ENCODE measurements around the gene KIAA1328.
"Not testable (repeated sequence)": the region's sequence is repeated elsewhere in the genome, so short reads cannot be mapped to it uniquely, and the experiment has no call there.

KIAA1328 gene

GRCh38 chr18:36826556-36826955 is 2.4 kb upstream of the KIAA1328 start:
- DNase-seq, result no peak

DNA sequence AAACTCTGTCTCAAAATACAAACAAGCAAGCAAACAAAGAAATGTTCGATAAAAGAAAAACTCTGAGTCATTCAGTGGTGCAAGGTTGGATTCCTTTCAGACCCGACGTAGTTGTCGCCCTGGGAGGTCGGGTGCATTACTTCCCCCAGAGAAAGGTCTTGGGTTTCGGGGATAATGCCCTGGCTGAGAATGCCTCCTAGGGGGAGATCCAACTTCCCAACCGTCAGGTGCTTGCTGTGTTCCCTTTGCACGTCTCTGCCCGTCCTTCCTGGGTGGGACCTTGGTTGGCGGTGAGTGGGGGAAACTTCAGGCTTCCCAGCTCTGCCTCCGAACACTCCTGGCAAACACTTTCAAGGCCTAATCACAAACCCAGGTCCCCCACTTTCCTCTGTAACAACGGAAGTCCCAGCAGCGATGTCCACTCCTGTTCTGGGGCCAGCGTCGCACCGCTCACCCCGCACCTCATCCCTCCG is 734 bp upstream of the KIAA1328 start:
- peak; percentile 90 for DNase-seq

DNA sequence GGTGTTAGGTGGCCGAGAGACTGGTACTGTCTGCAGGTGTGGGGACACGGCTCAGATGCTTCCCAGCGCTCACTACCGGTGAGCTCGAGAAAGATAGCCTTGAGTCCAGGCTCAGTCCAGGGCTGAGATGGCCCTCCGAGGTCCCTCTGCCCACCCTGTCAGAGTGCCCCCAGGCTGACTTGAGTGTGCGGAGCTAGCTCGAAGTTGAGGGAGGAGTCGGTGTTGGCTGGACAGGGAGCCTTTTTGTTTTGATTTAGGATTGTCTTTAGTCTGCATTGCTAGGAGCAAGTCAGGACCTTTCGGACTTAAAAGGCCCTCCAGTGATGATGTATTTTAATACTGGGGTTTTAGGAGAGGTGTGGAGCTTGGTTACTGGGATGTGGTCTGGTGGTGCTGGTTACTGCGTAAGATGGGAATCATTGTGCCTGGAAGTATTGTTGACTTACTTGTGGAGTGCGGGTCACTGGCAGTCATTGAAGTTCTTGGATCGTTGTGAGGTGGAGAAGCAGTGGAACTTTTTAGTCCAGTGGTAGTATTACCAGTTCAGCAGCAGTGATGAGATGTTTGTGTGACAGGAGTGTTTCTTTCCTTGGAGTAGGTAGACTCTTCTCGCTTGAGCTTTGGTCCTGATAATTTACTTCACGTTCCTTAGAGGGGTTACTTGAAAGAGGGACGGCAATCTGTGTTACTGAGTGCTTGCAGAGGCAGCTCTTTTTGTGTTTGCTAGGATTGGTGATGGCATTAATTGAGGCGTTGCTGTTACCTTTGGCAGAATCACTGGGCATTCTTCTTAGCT is 633 bp downstream of the KIAA1328 start:
- peak; percentile 82 for DNase-seq

GRCh38 chr18:36830158-36830495 is 1.2 kb downstream of the KIAA1328 start:
- DNase-seq, result peak; percentile 76

DNA sequence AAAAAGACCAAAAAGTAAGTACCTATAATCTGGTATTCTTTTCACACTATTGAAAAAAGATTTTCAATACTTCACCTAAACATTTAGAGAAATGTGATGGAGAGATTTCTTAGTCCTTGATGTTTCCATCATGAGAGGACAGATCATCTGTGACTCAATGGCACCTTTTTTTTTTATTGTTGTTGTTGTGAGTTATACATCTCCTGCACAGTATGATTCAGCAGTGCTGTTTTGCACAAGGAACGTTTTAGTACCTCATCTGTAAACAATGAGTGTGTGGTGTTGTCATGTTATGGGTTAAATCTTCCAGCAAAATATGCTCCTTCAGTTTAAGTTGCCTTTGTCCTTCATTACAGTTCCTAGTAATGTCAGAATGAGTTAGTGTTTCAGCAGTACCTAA is 2.2 kb downstream of the KIAA1328 start:
- DNase-seq, result no peak

- DNase-seq, result no peak
Measured at GRCh38 chr18:36833120-36833519, 4.2 kb downstream of the KIAA1328 start.

- no peak for DNase-seq
Measured at GRCh38 chr18:36835927-36836326, 7.0 kb downstream of the KIAA1328 start.

- DNase-seq, result no peak
Measured at GRCh38 chr18:36839835-36840234, 10.9 kb downstream of the KIAA1328 start.

DNA sequence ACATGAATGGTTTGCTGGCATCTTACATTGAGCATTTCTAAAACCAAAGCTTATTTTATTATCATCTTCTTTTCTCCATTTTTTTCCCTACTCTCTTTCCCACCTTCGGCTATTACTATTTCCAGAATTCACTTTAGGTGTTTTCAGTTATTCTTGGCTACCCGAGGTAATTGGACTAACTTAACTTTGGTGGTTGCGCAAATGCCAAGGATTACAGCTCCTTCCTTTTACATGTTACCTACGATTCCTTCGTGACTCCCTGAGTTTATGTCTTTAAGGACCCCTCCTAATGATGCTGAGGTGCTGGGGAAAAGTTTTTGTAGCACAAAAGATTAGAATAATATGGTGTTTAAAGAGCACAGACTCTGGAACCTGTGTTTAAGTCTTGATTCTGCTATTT is 14.3 kb downstream of the KIAA1328 start:
- DNase-seq, result no peak

DNA sequence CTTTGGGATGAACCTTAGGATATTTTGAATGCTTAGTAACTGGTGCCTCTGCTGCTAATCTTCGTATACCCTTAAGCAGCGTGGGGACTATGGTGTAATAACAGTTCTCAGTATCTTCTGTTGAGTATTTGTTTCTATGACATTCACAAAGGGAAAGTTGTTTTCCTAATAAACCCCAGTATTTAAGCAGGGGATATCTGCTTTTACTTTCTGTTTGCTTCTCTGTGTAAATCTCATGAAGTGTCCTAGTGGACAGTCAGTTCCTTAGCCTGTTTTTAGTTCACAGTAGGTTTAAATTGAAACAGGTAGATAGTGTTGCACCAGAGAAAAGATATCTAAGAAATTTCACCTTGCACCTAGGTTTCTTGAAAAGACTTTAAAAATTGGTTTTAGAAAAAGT is 14.9 kb downstream of the KIAA1328 start:
- DNase-seq, result no peak

DNA sequence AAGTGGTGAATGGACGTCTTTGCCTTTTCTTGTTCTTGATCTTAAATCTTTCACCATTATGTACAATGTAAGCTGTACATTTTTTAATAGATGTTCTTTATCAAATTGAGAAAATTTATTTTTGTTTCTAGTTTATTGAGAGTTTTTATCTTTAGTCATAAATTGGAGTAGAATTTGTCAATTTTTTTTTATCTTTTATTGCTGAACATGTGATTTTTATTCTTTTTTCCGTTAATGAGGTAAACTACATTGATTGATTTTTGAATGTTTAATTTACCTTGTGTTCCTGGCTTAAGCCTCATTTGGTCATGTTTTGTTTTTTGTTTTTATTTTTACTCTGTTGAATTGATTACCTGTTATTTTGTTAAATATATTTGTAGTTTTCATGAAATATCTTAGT is 19.7 kb downstream of the KIAA1328 start:
- DNase-seq, result no peak

- DNase-seq, result no peak
Measured at GRCh38 chr18:36849288-36850006, 20.5 kb downstream of the KIAA1328 start.

DNA sequence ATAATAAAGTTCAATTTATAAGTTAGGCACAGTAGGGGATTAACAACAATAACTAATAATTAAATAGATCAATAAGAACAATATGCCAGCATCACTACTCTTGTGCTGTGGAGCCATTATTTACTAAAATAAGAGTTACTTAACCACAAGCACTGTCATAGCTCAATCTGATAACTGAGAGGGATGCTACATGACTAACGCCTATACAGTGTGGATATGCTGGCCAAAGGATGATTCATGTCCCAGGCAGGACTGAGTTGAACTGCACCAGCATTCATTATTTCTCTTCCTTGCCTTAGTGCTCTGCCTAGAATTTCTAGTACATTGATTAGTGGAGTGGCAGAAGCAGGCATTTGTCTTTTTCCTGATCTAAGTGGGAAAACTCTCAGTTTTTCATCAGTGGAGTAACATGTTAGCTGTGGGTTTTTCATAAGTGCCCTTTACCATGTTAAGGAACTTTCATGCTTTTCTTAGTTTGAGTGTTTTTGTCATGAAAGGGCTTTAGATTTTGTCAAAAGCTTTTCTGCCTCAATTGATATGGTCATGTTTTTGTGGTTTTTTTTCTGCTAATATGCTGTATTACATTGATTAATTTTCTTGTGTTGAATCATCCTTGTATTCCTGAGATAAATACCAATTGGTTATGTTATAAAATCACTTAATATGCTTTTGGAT is 21.7 kb downstream of the KIAA1328 start:
- no peak for DNase-seq

GRCh38 chr18:36851202-36851590 is 22.3 kb downstream of the KIAA1328 start:
- no peak for DNase-seq

GRCh38 chr18:36856815-36857214 is 27.9 kb downstream of the KIAA1328 start:
- DNase-seq, result no peak

GRCh38 chr18:36862182-36862581 is 33.3 kb downstream of the KIAA1328 start:
- no peak for DNase-seq

GRCh38 chr18:36867056-36867455 is 38.1 kb downstream of the KIAA1328 start:
- DNase-seq, result no peak

DNA sequence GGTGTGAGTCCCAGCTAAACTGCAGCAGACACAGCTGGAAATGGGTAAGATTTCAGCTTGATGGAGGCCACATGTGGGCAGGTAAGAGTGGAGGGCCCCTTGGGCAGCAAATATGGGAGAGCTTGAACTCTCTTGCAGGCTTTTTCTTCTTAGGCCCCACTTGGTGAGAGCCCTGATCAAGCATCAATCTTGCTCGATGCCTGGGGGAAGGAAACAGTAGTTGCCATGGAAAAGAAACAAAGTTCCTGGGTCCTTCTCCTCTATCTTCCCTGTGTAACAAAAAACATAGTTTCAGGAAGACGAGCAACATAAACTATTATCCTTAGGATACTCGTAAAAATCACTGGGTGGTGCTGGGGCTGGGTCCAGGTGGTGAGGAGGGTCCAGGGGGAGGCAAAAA is 42.9 kb downstream of the KIAA1328 start:
- no peak for DNase-seq

DNA sequence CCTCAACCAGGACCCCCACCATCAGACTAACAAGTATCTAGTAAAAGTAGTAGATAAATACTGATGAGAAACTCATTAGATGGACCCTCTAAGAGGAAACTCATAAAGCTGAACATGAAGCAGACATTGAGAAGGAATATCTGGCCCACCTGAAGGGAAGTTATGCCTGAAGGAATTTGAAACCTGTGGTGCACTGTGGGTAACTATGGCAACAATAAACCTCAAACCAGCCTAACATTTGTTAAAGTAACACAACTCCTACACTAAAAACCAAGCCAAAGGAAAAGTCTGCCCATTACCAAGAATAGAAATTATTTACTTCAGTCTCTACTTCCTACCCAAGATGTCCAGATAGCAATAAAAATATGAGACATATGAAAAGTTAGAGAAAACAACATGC is 43.4 kb downstream of the KIAA1328 start:
- DNase-seq, result no peak

DNA sequence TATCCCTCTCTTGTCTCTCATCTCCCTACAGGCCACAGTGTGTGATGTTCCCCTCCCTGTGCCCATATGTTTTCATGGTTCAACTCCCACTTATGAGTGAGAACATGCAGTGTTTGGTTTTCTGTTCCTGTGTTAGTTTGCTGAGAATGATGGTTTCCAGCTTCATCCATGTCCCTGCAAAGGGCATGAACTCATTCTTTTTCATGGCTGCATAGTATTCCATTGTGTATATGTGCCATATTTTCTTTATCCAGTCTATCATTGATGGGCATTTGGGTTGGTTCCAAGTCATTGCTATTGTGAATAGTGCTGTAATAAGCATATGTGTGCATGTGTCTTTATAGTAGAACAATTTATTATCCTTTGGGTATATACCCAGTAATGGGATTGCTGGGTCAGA is 44.9 kb downstream of the KIAA1328 start:
- DNase-seq, result not testable (repeated sequence)

DNA sequence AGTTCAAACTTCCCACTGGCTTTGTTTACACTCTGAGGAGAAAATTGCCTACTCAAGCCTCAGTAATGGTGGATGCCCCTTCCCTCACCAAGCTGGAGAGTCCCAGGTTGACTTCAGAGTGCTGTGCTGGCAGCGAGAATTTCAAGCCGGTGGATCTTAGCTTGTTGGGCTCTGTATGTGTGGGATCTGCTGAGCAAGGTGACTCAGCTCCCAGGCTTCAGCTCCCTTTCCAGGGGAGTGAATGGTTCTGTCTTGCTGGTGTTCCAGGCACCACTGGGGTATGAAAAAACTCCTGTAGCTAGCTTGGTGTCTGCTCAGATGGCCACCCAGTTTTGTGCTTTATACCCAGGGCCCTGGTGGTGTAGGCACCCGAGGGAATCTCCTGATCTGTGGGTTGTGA is 50.9 kb downstream of the KIAA1328 start:
- not testable (repeated sequence) for DNase-seq

GRCh38 chr18:36885981-36886380 is 57.1 kb downstream of the KIAA1328 start:
- no peak for DNase-seq

DNA sequence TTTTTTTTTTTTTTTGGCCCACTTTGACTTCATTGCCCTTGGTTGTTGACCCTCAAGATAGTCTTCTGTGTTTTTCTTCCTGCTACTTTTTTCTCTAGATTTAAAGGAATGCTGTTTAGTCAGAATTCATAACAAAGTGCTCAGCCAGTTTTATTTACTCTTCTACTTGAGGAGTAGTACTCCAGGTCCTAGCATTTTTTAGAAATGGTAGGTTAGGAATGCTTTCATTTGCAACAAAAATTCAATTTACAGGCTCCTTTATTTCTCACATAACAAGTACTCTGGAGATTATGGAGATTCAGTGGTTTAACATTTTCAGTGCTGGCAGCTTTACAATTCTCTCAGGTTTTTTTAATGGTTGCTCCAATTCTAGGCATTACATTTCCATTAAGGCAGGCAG is 58.2 kb downstream of the KIAA1328 start:
- no peak for DNase-seq

DNA sequence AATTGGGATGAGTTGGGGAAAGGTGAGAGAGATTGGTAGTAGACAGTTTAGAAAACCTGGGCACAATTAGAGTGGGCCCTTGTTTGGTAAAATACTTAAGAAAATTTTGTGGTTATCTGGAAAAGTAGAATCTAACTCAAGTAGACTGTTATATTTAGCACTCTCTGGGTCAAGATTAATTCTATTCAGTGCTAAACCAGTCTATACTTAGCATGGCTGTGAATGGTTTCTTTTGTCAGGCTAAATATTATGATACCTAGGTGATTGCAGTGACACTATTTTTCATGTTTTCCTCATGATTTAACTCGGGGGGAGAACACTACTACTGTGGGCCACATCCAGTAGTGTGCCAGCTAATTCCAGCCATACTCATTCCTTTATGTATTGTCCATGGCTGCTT is 58.9 kb downstream of the KIAA1328 start:
- DNase-seq, result no peak

All from NCI-H69 (cell line).